Loucy (cell line): ENCODE measurements around the gene GJB6.

Source experiments
- CTCF ChIP-seq: fragments of 200-600 bp; sonication (generic); conservative IDR thresholded peaks from 2 replicates; pipeline ENCODE4 v1.5.1; 2014; ENCODE audit warnings: mild to moderate bottlenecking, antibody characterized with exemption, low read length
- EZH2phosphoT487 ChIP-seq: fragments of 200-600 bp; IDR thresholded peaks from 2 replicates; pipeline ENCODE4 v1.6.1; 2018; ENCODE audit warnings: antibody characterized with exemption, mild to moderate bottlenecking, moderate library complexity, borderline replicate concordance

DNA sequence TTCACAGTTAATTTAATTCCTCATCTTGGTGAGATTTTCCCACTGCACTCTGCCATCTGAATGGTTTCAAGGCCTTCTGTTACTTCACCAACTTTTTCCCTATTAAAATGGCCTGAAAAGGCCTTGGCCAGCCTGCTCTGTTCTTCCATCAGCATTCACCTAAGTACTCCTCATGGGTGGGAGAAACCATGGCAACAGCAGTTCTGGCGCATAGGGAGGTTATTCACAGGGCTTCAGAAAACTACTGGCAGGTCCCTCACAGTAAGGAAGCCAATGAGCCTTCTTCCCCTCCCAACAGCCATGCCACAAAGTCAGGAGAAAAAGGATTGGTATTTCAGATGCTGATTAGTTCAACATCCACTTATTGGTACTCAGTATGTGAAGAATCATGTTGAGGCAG, 22.2 kb downstream of the GJB6 start:
- no peak for TF ChIP-seq CTCF
- TF ChIP-seq EZH2phosphoT487 = no peak
